Keratinocyte (primary cell): ENCODE data around the gene CCDC122. TPM values are rescaled to one million over a fixed set of nuclear protein-coding genes. Genes with fewer than 3 reads are reported as not detected.

Experiments used
- DNase-seq: peaks from one replicate; pipeline ENCODE4 v3.0.0-alpha.2; 2011; ENCODE audit warnings: low read depth, missing footprints, low spot score
- FAIRE-seq: peaks from 2 replicates; lab custom pipeline; 2011; peaks lifted over from hg19 to GRCh38; lab: Jason Lieb, UNC
- H2AFZ ChIP-seq: 2 replicates; pipeline ENCODE4 v1.6.0; 2012; ENCODE audit warnings: low read length, control low read depth, inconsistent platforms; ENCODE audit not compliant: control insufficient read depth
- H3K27ac ChIP-seq: 2 replicates; pipeline ENCODE4 v1.5.1; 2011; ENCODE audit warnings: low read length; ENCODE audit not compliant: control insufficient read depth, insufficient read depth
- H3K27me3 ChIP-seq: 3 replicates; pipeline ENCODE4 v1.6.0; 2011; ENCODE audit warnings: low read length; ENCODE audit not compliant: control insufficient read depth, insufficient read depth; ENCODE audit errors: extremely low read depth
- H3K36me3 ChIP-seq, 2 experiments: 2 replicates in 1 of 2; 3 replicates in 1 of 2; pipeline ENCODE4 v1.5.1; 2011; ENCODE audit warnings: low read length in 2 of 2, mild to moderate bottlenecking in 1 of 2; ENCODE audit not compliant: control insufficient read depth in 2 of 2, insufficient read depth in 2 of 2; ENCODE audit errors: extremely low read depth in 1 of 2
- H3K4me1 ChIP-seq: 3 replicates; pipeline ENCODE4 v1.5.1; 2011; ENCODE audit warnings: low read length; ENCODE audit not compliant: control insufficient read depth, insufficient read depth; ENCODE audit errors: extremely low read depth
- H3K4me2 ChIP-seq: 3 replicates; pipeline ENCODE4 v1.6.0; 2011; ENCODE audit warnings: low read depth, low read length; ENCODE audit not compliant: control insufficient read depth, insufficient read depth; ENCODE audit errors: extremely low read depth
- H3K4me3 ChIP-seq, 3 experiments: fragments of 200-600 bp in 1 of 3; sonication (generic) in 1 of 3; 2 replicates in 2 of 3; 3 replicates in 1 of 3; pipeline ENCODE4 v1.5.1; 2011 to 2016; ENCODE audit warnings: low read length in 3 of 3, mild to moderate bottlenecking in 3 of 3, control low read depth in 2 of 3, inconsistent platforms in 1 of 3, low read depth in 1 of 3, mixed read lengths in 1 of 3, mixed run types in 1 of 3, moderate library complexity in 1 of 3; ENCODE audit not compliant: control insufficient read depth in 2 of 3, insufficient read depth in 2 of 3; ENCODE audit errors: extremely low read depth in 1 of 3
- H3K79me2 ChIP-seq: 2 replicates; pipeline ENCODE4 v1.6.0; 2012; ENCODE audit warnings: low read length; ENCODE audit not compliant: control insufficient read depth, insufficient read depth
- H3K9ac ChIP-seq: 3 replicates; pipeline ENCODE4 v1.6.0; 2011; ENCODE audit warnings: low read length; ENCODE audit not compliant: control insufficient read depth, insufficient read depth; ENCODE audit errors: extremely low read depth
- H3K9me1 ChIP-seq: 3 replicates; pipeline ENCODE4 v1.6.0; 2011; ENCODE audit warnings: low read length; ENCODE audit not compliant: control insufficient read depth, insufficient read depth; ENCODE audit errors: extremely low read depth
- H3K9me3 ChIP-seq: 2 replicates; pipeline ENCODE4 v1.5.1; 2012; ENCODE audit warnings: low read depth, low read length; ENCODE audit not compliant: control insufficient read depth
- H4K20me1 ChIP-seq: 3 replicates; pipeline ENCODE4 v1.6.0; 2011; ENCODE audit warnings: low read length; ENCODE audit not compliant: control insufficient read depth, insufficient read depth; ENCODE audit errors: extremely low read depth
- EZH2 ChIP-seq: IDR thresholded peaks from one replicate; pipeline ENCODE4 v1.6.1; 2012; ENCODE audit warnings: inconsistent platforms, mild to moderate bottlenecking, low read length, moderate library complexity
- dilution Hi-C: fragments of 300-500 bp; cut with MboI; formaldehyde crosslinking; loops from one replicate; pipeline ENCODE4 v1.7.0; 2020; ENCODE audit warnings: low sequenced_read_pairs; ENCODE audit not compliant: extremely low pct_ligation_motif_present
- polyA plus RNA-seq, 5 experiments: library from polyadenylated mRNA; depleted of rRNA in 3 of 5; stranded (reverse) in 3 of 5; stranded (forward) in 1 of 5; unstranded in 1 of 5; fragments of >200 nt; gene quantifications; 1 replicate in 1 of 5; 2 replicates in 3 of 5; 3 replicates in 1 of 5; pipeline versions ENCODE4 v1.2.1 to v1.2.3, GENCODE V29; 2011 to 2012; ENCODE audit warnings: missing spikeins in 2 of 5, low read depth in 1 of 5, low replicate concordance in 1 of 5
- TF ChIP-seq, protein P1 (sequence below), 3 experiments: IDR thresholded peaks in 1 of 3; conservative IDR thresholded peaks in 1 of 3; optimal IDR thresholded peaks in 1 of 3; 2 replicates in 2 of 3; 3 replicates in 1 of 3; pipeline versions ENCODE3 to v1.5.1; 2011; ENCODE audit warnings: low read length in 3 of 3, mild to moderate bottlenecking in 3 of 3, moderate library complexity in 2 of 3, control low read depth in 1 of 3, inconsistent platforms in 1 of 3; ENCODE audit not compliant: insufficient read depth in 2 of 3; ENCODE audit errors: extremely low read depth in 1 of 3

The CCDC122 gene
- polyA plus RNA-seq, 1 donor (not counting 4 experiments of a cell fraction or from before 2014, with no cell fraction given) = 1.5 TPM

DNA sequence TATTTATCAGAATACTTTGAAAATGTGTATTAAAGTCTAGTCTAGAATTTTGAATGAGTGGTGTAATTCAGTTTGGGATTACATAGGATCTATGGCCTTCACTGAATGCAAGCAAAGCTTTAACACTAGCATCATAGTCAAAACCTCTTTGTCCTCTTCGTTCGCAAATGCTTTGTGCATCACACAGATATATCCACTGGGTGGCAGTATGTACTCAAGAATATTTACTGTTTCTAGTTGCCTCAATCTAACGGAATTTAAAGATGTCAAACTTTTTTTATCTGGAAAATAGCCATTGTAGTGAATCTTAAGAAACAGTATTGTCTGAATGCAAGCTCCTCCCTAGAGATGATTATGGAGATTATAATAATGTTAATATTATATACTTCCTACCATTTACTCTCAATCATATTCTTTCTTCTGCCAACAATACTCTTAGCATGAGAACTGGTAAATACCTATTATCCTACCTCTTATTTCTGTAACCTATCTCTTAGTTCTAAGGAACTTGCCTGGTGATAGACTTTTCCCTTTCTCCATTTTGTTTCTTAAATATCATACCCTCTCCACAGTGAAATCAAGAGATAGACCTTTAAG lies 26.0 kb upstream of the CCDC122 start:
- no peaks in the 10 kb centered on the region for H3K27me3 ChIP-seq
- H3K4me1 ChIP-seq = peaks cover 4% of the 10 kb centered on the region
- no peaks in the 10 kb centered on the region for H3K9me1 ChIP-seq
- no peaks in the 10 kb centered on the region for H3K9me3 ChIP-seq
- no peaks in the 10 kb centered on the region for H3K79me2 ChIP-seq
- H4K20me1 ChIP-seq = no peaks in the 10 kb centered on the region
- TF ChIP-seq, protein P1, sequence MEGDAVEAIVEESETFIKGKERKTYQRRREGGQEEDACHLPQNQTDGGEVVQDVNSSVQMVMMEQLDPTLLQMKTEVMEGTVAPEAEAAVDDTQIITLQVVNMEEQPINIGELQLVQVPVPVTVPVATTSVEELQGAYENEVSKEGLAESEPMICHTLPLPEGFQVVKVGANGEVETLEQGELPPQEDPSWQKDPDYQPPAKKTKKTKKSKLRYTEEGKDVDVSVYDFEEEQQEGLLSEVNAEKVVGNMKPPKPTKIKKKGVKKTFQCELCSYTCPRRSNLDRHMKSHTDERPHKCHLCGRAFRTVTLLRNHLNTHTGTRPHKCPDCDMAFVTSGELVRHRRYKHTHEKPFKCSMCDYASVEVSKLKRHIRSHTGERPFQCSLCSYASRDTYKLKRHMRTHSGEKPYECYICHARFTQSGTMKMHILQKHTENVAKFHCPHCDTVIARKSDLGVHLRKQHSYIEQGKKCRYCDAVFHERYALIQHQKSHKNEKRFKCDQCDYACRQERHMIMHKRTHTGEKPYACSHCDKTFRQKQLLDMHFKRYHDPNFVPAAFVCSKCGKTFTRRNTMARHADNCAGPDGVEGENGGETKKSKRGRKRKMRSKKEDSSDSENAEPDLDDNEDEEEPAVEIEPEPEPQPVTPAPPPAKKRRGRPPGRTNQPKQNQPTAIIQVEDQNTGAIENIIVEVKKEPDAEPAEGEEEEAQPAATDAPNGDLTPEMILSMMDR (optimal IDR thresholded peaks at IDR 0.05 in 1 of 3, IDR thresholded peaks at IDR 0.05 in 1 of 3, conservative IDR thresholded peaks at IDR 0.05 in 1 of 3; ENCODE audit: extremely low read depth in 1 of 3, insufficient read depth in 2 of 3, low read length in 3 of 3) = peak in 2 of 3 experiments; percentile 45 to 70
- no peak for TF ChIP-seq EZH2
- FAIRE-seq (peak; percentile 76), DNase-seq (no peak)
- H3K4me3 ChIP-seq = no peak overlapping the region
- dilution Hi-C loops = loop anchor here (10.0 kb wide), 1 partner anchor 549 kb away; no protein-coding TSS in a partner anchor
- H3K4me2 ChIP-seq = no peak overlapping the region
- H3K27ac ChIP-seq = no peak overlapping the region
- no peaks in the 10 kb centered on the region for H3K36me3 ChIP-seq
- no peak overlapping the region for H2AFZ ChIP-seq
- H3K9ac ChIP-seq = no peak overlapping the region

- no peaks in the 10 kb centered on the region for H3K9me1 ChIP-seq
Measured at GRCh38 chr13:43895940-43896339, 16.4 kb upstream of the CCDC122 start.

GRCh38 chr13:43894438-43894837 lies 14.9 kb upstream of the CCDC122 start:
- TF ChIP-seq, protein P1 (optimal IDR thresholded peaks at IDR 0.05 in 1 of 3, IDR thresholded peaks at IDR 0.05 in 1 of 3, conservative IDR thresholded peaks at IDR 0.05 in 1 of 3; ENCODE audit: extremely low read depth in 1 of 3, insufficient read depth in 2 of 3, low read length in 3 of 3) = peak in 1 of 3 experiments; percentile 26
- TF ChIP-seq EZH2 = no peak
- no peaks in the 10 kb centered on the region for H3K79me2 ChIP-seq
- DNase-seq = no peak
- no peak overlapping the region for H3K9ac ChIP-seq
- dilution Hi-C loops = no loop called here
- H3K36me3 ChIP-seq = no peaks in the 10 kb centered on the region
- H3K4me3 ChIP-seq = no peak overlapping the region
- no peaks in the 10 kb centered on the region for H3K9me3 ChIP-seq
- H3K27ac ChIP-seq = no peak overlapping the region
- H4K20me1 ChIP-seq = no peaks in the 10 kb centered on the region
- H3K27me3 ChIP-seq = no peaks in the 10 kb centered on the region
- H3K4me2 ChIP-seq = no peak overlapping the region
- FAIRE-seq = no peak
- H3K4me1 ChIP-seq = no peaks in the 10 kb centered on the region
- H2AFZ ChIP-seq = no peak overlapping the region
- H3K9me1 ChIP-seq = no peaks in the 10 kb centered on the region

More at GRCh38 chr13:43895940-43896339, 16.4 kb upstream of the CCDC122 start:
- DNase-seq (no peak), FAIRE-seq (no peak)
- H3K79me2 ChIP-seq = no peaks in the 10 kb centered on the region
- no peaks in the 10 kb centered on the region for H3K4me1 ChIP-seq
- no peaks in the 10 kb centered on the region for H4K20me1 ChIP-seq
- H3K4me2 ChIP-seq = no peak overlapping the region
- no peak overlapping the region for H2AFZ ChIP-seq
- H3K4me3 ChIP-seq = no peak overlapping the region
- no peak for TF ChIP-seq EZH2
- no peaks in the 10 kb centered on the region for H3K36me3 ChIP-seq
- H3K9ac ChIP-seq = no peak overlapping the region
- no peaks in the 10 kb centered on the region for H3K27me3 ChIP-seq
- dilution Hi-C loops = no loop called here
- no peaks in the 10 kb centered on the region for H3K9me3 ChIP-seq
- no peak overlapping the region for H3K27ac ChIP-seq
